Smooth muscle cell (in vitro differentiated cells): ENCODE measurements around the gene GALNT13. TPM values are rescaled to one million over a fixed set of nuclear protein-coding genes. Genes with fewer than 3 reads are reported as not detected.

Source experiments
- DNase-seq: peaks from one replicate; lab custom pipeline; 2025; ENCODE audit not compliant: unreplicated experiment; lab: John Stamatoyannopoulos, UW
- H2AFZ ChIP-seq: fragments of 200-600 bp; sonication (generic); 2 replicates; pipeline ENCODE4 v1.6.0; 2016; ENCODE audit warnings: antibody characterized with exemption, low read depth, mild to moderate bottlenecking
- H3F3A ChIP-seq: fragments of 200-600 bp; sonication (generic); 2 replicates; pipeline ENCODE4 v1.6.0; 2017; ENCODE audit warnings: antibody characterized with exemption, low read depth
- H3K27ac ChIP-seq: fragments of 200-600 bp; sonication (generic); 2 replicates; pipeline ENCODE4 v1.5.1; 2016; ENCODE audit warnings: low read depth, mild to moderate bottlenecking
- H3K27me3 ChIP-seq: fragments of 200-600 bp; sonication (generic); 2 replicates; pipeline ENCODE4 v1.6.1; 2016; ENCODE audit warnings: low read depth, mild to moderate bottlenecking
- H3K36me3 ChIP-seq: fragments of 200-600 bp; sonication (generic); 2 replicates; pipeline ENCODE4 v1.5.1; 2016; ENCODE audit warnings: low read depth
- H3K4me1 ChIP-seq: fragments of 200-600 bp; sonication (generic); 2 replicates; pipeline ENCODE4 v1.5.1; 2016; ENCODE audit warnings: low read depth
- H3K4me2 ChIP-seq: fragments of 200-600 bp; sonication (generic); 2 replicates; pipeline ENCODE4 v1.6.0; 2016; ENCODE audit warnings: mild to moderate bottlenecking
- H3K4me3 ChIP-seq: fragments of 200-600 bp; sonication (generic); 2 replicates; pipeline ENCODE4 v1.5.1; 2016; ENCODE audit warnings: mild to moderate bottlenecking
- H3K79me2 ChIP-seq: fragments of 200-600 bp; sonication (generic); 2 replicates; pipeline ENCODE4 v1.6.0; 2016; ENCODE audit warnings: low read depth, mild to moderate bottlenecking
- H3K9ac ChIP-seq: fragments of 200-600 bp; sonication (generic); 2 replicates; pipeline ENCODE4 v1.6.0; 2016; ENCODE audit warnings: low read depth
- H3K9me3 ChIP-seq: fragments of 200-600 bp; sonication (generic); replicated peaks from 2 replicates; pipeline ENCODE4 v1.5.1; 2016; ENCODE audit warnings: low read depth
- H4K20me1 ChIP-seq: fragments of 200-600 bp; sonication (generic); 2 replicates; pipeline ENCODE4 v1.6.0; 2016; ENCODE audit warnings: low read depth
- WGBS: methylation state at CpG from one replicate; pipeline ENCODE4 v1.1.7; 2016; ENCODE audit warnings: low lambda C conversion rate; 5-methylcytosine and 5-hydroxymethylcytosine counted together
- polyA plus RNA-seq: library from polyadenylated mRNA; unstranded; fragments of >200 nt; fragmentation: Nextera tagmentation; extraction: Ambion mirVana; gene quantifications from 2 replicates; pipeline ENCODE4 v1.2.1, GENCODE V29; 2016
- total RNA-seq: library from RNA; depleted of rRNA; stranded (reverse); fragments of >200 nt; gene quantifications from 2 replicates; pipeline ENCODE4 v1.2.3, GENCODE V29; 2014
- TF ChIP-seq, protein P1 (sequence below): fragments of 200-600 bp; sonication (generic); IDR thresholded peaks from 2 replicates; pipeline ENCODE4 v1.5.1; 2017; ENCODE audit warnings: borderline replicate concordance, mild to moderate bottlenecking, antibody characterized with exemption; ENCODE audit not compliant: insufficient read depth, poor library complexity, severe bottlenecking

GALNT13 gene
- total and polyA plus RNA-seq, 2 experiments from 2014 or later = 0.67 to 3.6 TPM

- H3K9me3 ChIP-seq = no peaks in the 10 kb centered on the region
- no peak for DNase-seq
- no peaks in the 10 kb centered on the region for H3K4me1 ChIP-seq
- no peak overlapping the region for H3K4me2 ChIP-seq
- H3K27ac ChIP-seq = no peak overlapping the region
- TF ChIP-seq, protein P1, sequence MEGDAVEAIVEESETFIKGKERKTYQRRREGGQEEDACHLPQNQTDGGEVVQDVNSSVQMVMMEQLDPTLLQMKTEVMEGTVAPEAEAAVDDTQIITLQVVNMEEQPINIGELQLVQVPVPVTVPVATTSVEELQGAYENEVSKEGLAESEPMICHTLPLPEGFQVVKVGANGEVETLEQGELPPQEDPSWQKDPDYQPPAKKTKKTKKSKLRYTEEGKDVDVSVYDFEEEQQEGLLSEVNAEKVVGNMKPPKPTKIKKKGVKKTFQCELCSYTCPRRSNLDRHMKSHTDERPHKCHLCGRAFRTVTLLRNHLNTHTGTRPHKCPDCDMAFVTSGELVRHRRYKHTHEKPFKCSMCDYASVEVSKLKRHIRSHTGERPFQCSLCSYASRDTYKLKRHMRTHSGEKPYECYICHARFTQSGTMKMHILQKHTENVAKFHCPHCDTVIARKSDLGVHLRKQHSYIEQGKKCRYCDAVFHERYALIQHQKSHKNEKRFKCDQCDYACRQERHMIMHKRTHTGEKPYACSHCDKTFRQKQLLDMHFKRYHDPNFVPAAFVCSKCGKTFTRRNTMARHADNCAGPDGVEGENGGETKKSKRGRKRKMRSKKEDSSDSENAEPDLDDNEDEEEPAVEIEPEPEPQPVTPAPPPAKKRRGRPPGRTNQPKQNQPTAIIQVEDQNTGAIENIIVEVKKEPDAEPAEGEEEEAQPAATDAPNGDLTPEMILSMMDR = no peak
- H3K36me3 ChIP-seq = no peaks in the 10 kb centered on the region
- no peaks in the 10 kb centered on the region for H3F3A ChIP-seq
- H4K20me1 ChIP-seq = no peaks in the 10 kb centered on the region
- H3K9ac ChIP-seq = no peak overlapping the region
- H3K4me3 ChIP-seq = no peak overlapping the region
- no peaks in the 10 kb centered on the region for H3K79me2 ChIP-seq
- WGBS = 94% methylated on average over 2 of the region's 2 CpGs
- H3K27me3 ChIP-seq = peaks cover 41% of the 10 kb centered on the region
- H2AFZ ChIP-seq = no peak overlapping the region
Observed at GRCh38 chr2:153875801-153876466, 4.2 kb downstream of the GALNT13 start.

- H3K4me2 ChIP-seq = no peak overlapping the region
- no peak for DNase-seq
- WGBS = 95% methylated on average over 2 of the region's 2 CpGs
Observed at GRCh38 chr2:153880926-153881325, 9.2 kb downstream of the GALNT13 start.

DNA sequence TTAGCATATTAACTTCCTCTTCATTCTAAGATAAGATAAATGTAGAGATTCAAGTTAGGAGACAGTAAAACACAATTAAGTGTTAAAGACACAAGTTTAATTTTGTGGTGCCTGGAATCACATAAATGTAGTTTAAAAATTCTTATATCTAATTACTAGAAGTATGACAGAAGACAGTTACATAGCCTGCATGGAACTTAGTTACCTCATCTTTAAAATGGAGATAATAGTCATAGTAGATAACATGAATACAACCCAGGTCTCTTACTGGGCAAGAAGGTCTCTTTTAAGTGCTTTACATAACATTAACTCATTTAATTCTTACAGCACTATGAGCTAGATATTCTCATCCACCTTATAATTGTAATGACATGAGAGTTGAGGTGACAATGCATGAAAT, 15.1 kb downstream of the GALNT13 start:
- no peaks in the 10 kb centered on the region for H3K79me2 ChIP-seq
- H3F3A ChIP-seq = no peaks in the 10 kb centered on the region
- H3K4me3 ChIP-seq = no peak overlapping the region
- no peak overlapping the region for H3K4me2 ChIP-seq
- H3K4me1 ChIP-seq = no peaks in the 10 kb centered on the region
- no peaks in the 10 kb centered on the region for H3K9me3 ChIP-seq
- TF ChIP-seq, protein P1 = no peak
- no peaks in the 10 kb centered on the region for H4K20me1 ChIP-seq
- H2AFZ ChIP-seq = no peak overlapping the region
- H3K27me3 ChIP-seq = no peaks in the 10 kb centered on the region
- no peak overlapping the region for H3K27ac ChIP-seq
- no peaks in the 10 kb centered on the region for H3K36me3 ChIP-seq
- DNase-seq = no peak
- no peak overlapping the region for H3K9ac ChIP-seq

More at GRCh38 chr2:153880926-153881325, 9.2 kb downstream of the GALNT13 start:
- Histone ChIP-seq H2AFZ (no peak overlapping the region), H3K4me3 (no peak overlapping the region), H3K27me3 (no peaks in the 10 kb centered on the region), H4K20me1 (no peaks in the 10 kb centered on the region), H3K4me1 (no peaks in the 10 kb centered on the region), H3F3A (no peaks in the 10 kb centered on the region), H3K9ac (no peak overlapping the region), H3K79me2 (no peaks in the 10 kb centered on the region), H3K27ac (no peak overlapping the region), H3K36me3 (no peaks in the 10 kb centered on the region), H3K9me3 (no peaks in the 10 kb centered on the region)
- TF ChIP-seq, protein P1 = no peak

DNA sequence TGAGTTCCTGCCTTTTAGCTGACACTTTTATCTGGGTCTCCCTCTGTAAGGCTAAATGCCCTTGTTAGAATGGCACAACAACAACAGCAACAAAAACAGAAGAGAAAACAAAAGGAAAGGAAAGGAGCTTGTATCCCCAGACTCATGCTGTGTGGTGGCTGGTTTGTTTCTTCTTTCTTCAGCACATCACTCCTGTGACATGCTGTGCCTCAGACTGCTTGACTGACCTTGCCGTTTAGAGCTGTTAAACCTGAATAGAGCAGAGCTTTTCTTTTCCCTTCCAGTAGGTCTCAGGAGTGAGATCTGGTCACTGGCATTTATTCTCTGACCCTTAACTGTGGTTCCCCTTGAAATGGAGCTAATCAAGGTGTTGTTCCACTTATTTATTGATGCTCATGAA, 18.9 kb downstream of the GALNT13 start:
- Histone ChIP-seq H3K36me3 (no peaks in the 10 kb centered on the region), H3K27me3 (no peaks in the 10 kb centered on the region), H3K4me3 (no peak overlapping the region), H3K4me1 (no peaks in the 10 kb centered on the region), H4K20me1 (no peaks in the 10 kb centered on the region), H3F3A (no peaks in the 10 kb centered on the region), H3K4me2 (no peak overlapping the region), H3K27ac (no peak overlapping the region), H3K9me3 (no peaks in the 10 kb centered on the region), H3K9ac (no peak overlapping the region), H3K79me2 (no peaks in the 10 kb centered on the region), H2AFZ (no peak overlapping the region)
- DNase-seq = no peak
- WGBS = 39% methylated on average over 1 of the region's 1 CpG
- TF ChIP-seq, protein P1 = no peak
